Body of pancreas (tissue), 4 donors: ENCODE measurements around the gene EIF2A.
"Not testable (repeated sequence)": the region's sequence is repeated elsewhere in the genome, so short reads cannot be mapped to it uniquely, and the experiment has no call there.

ENCODE experiments used
- POLR2A ChIP-seq, 3 donors: fragments of 450-650 bp; IDR thresholded peaks; one replicate each; pipeline ENCODE4 v1.6.1; 2016; ENCODE audit warnings: antibody characterized with exemption in 3 of 3, mild to moderate bottlenecking in 2 of 3
- TF ChIP-seq, protein P1 (sequence below), 7 experiments: fragments of 450-650 bp in 4 of 7; fragments of 200-600 bp in 3 of 7; sonication (generic) in 3 of 7; IDR thresholded peaks; one replicate each; pipeline ENCODE4 v1.5.1; 2016 to 2019; ENCODE audit warnings: antibody characterized with exemption in 7 of 7

DNA sequence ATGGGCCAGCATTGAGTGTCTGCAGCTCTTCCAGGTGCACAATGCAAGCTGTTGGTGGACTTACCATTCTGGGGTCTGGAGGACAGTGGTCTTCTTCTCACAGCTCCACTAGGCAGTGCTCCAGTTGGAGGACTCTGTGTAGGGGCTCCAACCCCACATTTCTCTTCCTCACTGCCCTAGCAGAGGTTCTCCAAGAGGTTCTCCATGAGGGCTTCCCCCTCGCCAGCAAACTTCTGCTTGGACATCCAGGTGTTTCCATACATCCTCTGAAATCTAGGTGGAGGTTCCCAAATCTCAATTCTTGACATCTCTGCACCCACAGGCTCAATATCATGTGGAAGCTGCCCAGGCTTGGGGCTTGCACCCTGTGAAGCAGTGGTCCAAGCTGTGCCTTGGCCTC, 45.6 kb upstream of the EIF2A start:
- TF ChIP-seq, protein P1, sequence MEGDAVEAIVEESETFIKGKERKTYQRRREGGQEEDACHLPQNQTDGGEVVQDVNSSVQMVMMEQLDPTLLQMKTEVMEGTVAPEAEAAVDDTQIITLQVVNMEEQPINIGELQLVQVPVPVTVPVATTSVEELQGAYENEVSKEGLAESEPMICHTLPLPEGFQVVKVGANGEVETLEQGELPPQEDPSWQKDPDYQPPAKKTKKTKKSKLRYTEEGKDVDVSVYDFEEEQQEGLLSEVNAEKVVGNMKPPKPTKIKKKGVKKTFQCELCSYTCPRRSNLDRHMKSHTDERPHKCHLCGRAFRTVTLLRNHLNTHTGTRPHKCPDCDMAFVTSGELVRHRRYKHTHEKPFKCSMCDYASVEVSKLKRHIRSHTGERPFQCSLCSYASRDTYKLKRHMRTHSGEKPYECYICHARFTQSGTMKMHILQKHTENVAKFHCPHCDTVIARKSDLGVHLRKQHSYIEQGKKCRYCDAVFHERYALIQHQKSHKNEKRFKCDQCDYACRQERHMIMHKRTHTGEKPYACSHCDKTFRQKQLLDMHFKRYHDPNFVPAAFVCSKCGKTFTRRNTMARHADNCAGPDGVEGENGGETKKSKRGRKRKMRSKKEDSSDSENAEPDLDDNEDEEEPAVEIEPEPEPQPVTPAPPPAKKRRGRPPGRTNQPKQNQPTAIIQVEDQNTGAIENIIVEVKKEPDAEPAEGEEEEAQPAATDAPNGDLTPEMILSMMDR (IDR thresholded peaks at IDR 0.05), result not testable (repeated sequence)
- TF ChIP-seq POLR2A (IDR thresholded peaks at IDR 0.05), result not testable (repeated sequence)
